AG04449 (cell line): Measurements from ENCODE around the gene CPVL.

Source experiments
- CTCF ChIA-PET: fragments of 350-600 bp; formaldehyde crosslinking; extraction: SDS; loops from one replicate; lab custom pipeline; 2021; ENCODE audit warnings: antibody characterized with exemption; lab: Yijun Ruan, JAX
- POLR2A ChIA-PET: fragments of 400-600, 350-600 bp; formaldehyde crosslinking; extraction: SDS; loops from one replicate; lab custom pipeline; 2020; ENCODE audit warnings: antibody characterized with exemption, inconsistent platforms; lab: Yijun Ruan, JAX
- DNase-seq: peaks from one replicate; pipeline ENCODE4 v3.0.0-alpha.2; 2010; ENCODE audit warnings: low read depth, low spot score
- H3K4me3 ChIP-seq: 2 replicates; pipeline ENCODE4 v1.5.1; 2011; ENCODE audit warnings: low read depth, mild to moderate bottlenecking, control low read depth, low read length
- CTCF ChIP-seq: IDR thresholded peaks from one replicate; pipeline ENCODE4 v1.5.1; 2011; ENCODE audit warnings: mild to moderate bottlenecking, moderate library complexity, low read length, control low read depth, inconsistent platforms; ENCODE audit not compliant: insufficient read depth; ENCODE audit errors: missing control alignments

The CPVL gene

DNA sequence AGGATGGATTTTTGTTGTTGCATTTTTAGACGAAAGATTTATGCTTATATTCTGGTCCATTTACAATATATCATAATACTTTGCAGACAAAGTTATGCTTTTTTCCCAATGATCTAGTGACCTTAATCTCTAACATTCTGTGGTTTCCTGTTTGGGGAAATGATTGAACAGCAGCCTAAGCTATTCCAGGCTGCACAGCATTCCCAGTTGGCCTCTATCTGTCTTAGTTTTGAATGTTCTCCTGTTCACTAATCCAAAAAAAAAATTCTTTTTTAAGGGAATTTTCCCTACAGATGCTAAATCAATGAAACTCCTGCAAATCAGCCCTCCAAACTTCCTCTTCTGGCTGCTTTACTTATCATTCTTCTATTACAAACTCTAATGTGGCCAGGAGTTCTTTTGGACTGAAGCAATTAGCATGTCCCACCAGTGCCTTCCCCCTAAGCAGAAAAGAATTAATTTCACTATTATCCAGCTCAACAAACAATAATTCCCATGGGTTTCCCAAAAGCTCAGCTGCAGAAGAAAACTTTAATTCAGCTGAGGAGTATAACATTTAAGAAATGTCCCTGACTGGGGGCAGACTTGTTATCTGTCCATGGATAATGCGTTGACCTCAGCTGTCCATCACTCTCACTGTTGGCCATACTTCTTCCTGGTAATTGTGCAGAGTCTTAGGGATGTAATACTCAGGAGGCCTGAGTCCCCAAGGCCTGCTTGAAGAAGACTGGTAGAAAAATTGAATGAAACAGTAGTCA, 106.3 kb downstream of the CPVL start:
- TF ChIP-seq CTCF = no peak
- POLR2A ChIA-PET = interaction anchor here (0.5 to 1.0 kb wide), 4 partner anchors 52 to 54 kb away, joined by 3 read pairs; no protein-coding TSS in a partner anchor
- CTCF ChIA-PET = interaction anchor here (0.7 to 3.6 kb wide), 5 partner anchors 14 to 113 kb away, joined by 3 to 26 read pairs (median 3); no protein-coding TSS in a partner anchor
- no peak overlapping the region for H3K4me3 ChIP-seq
- no peak for DNase-seq

DNA sequence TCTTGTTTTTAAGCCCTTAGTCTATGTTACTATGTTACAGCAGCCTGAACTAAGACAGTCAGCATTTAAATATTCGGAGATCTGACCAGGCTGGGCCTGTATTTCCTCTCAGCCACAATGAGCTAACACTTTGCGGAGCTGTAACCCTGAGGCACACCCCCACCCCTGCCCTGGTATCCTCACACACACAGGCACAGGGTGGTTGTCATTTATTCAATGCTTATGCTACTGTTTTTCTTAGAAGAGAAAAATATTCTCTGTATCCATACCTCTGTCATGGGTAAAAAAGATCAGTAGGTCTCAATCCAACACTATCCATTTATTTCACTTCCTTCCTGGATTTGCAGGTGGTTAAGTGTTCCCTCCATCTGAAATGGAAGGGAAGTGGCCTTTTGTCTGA, 107.9 kb downstream of the CPVL start:
- DNase-seq = no peak
- ChIA-PET POLR2A (interaction anchor here (0.7 kb wide), 1 partner anchor 51 kb away, joined by 3 read pairs; no protein-coding TSS in a partner anchor), CTCF (interaction anchor here (1.0 to 3.6 kb wide), 3 partner anchors 19 to 112 kb away, joined by 3 to 26 read pairs (median 7); no protein-coding TSS in a partner anchor)
- H3K4me3 ChIP-seq = no peak overlapping the region
- TF ChIP-seq CTCF = no peak

GRCh38 chr7:29035044-29035740, 111.1 kb downstream of the CPVL start:
- ChIA-PET POLR2A (no interaction called here), CTCF (interaction anchor here (0.6 to 4.3 kb wide), 5 partner anchors 53 to 112 kb away, joined by 3 to 26 read pairs (median 3); partner anchors contain the start of gene TRIL)
- no peak overlapping the region for H3K4me3 ChIP-seq
- no peak for TF ChIP-seq CTCF
- DNase-seq = no peak

DNA sequence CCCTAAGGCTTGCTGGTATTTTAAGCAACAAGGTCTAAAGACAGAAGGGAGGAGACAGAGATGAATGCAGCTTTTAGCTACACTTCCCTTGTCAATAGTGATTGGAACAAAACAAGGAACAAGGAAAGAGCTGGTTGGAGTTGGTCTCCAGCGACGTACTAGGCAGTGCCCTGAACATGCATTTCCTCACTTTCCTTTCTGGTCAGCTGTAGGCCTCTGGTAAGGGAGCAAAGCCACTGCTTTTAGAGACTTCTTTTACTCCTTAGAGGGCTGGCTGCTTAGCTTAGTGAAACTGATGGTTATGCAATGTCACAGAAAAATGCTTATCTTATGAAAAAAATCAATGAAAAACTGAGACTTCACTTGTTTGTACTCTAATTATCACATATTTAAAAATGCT, 112.8 kb downstream of the CPVL start:
- no peak for DNase-seq
- no peak overlapping the region for H3K4me3 ChIP-seq
- POLR2A ChIA-PET = interaction anchor here (0.6 kb wide), 1 partner anchor 850 kb away, joined by 4 read pairs; no protein-coding TSS in a partner anchor
- no peak for TF ChIP-seq CTCF
- CTCF ChIA-PET = interaction anchor here (1.1 to 4.3 kb wide), 4 partner anchors 11 to 106 kb away, joined by 3 to 26 read pairs (median 3); partner anchors contain the start of gene TRIL

GRCh38 chr7:29032146-29032545, 114.2 kb downstream of the CPVL start:
- CTCF ChIA-PET = interaction anchor here (1.4 kb wide), 1 partner anchor 105 kb away, joined by 3 read pairs; no protein-coding TSS in a partner anchor
- no peak for DNase-seq
- POLR2A ChIA-PET = no interaction called here
- TF ChIP-seq CTCF = no peak
- H3K4me3 ChIP-seq = no peak overlapping the region

DNA sequence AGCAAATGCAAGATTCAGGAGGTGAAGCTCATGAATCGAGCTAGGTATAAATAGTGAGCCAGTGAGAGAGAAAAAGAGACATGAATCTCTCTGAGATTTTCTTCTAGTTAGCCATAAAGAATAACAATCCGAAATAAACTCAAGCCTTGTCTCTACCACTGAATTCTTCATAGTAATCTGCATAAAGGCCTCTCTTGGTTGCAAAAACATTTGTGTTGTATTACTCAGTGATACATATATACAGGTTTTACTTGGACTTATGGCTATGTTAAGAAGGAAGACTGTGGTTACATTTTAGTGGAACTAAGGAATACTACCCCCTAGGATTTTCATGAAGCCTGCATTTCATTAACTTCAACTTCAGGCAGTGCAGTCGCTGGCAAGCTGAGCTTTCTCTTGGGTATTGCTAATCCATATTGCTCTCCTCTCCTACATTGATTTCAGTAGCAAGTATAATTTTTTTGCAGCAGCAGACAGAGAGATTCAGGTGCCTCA, 115.5 kb downstream of the CPVL start:
- POLR2A ChIA-PET = no interaction called here
- no peak for TF ChIP-seq CTCF
- DNase-seq = no peak
- CTCF ChIA-PET = interaction anchor here (1.2 kb wide), 1 partner anchor 74 kb away, joined by 4 read pairs; no protein-coding TSS in a partner anchor
- no peak overlapping the region for H3K4me3 ChIP-seq
